D721Med (cell line): Measurements from ENCODE around the gene EIF5.

Experiments used
- DNase-seq: peaks from one replicate; pipeline ENCODE4 v3.0.0; 2011; ENCODE audit warnings: low spot score; ENCODE audit not compliant: insufficient read length
- FAIRE-seq: peaks from 2 replicates; lab custom pipeline; 2011; peaks lifted over from hg19 to GRCh38; lab: Jason Lieb, UNC
- TF ChIP-seq, protein P1 (sequence below): IDR thresholded peaks from 2 replicates; pipeline ENCODE4 v1.5.1; 2012; ENCODE audit warnings: mild to moderate bottlenecking, control low read depth; ENCODE audit not compliant: insufficient read depth; ENCODE audit errors: missing control alignments

EIF5 gene

DNA sequence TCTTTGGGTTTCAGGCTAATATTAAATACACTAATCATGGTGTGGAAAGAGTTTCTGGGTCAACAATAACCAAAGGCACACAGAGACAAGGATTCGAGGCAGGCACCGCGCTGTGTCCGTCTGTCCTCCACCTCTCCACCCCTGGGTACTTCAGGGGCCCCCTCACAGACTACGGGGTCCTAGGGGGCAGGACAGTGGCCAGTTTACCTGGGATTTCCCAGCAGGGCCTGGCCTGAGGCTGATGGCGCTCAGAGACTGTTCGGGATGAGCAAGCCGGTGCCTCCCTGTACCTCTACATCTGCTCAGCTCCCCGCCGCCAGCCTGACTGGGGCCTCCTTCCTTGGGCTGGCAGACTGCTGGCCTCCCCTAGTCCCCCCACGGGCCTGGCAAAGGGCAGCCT lies 18.1 kb upstream of the EIF5 start:
- TF ChIP-seq, protein P1, sequence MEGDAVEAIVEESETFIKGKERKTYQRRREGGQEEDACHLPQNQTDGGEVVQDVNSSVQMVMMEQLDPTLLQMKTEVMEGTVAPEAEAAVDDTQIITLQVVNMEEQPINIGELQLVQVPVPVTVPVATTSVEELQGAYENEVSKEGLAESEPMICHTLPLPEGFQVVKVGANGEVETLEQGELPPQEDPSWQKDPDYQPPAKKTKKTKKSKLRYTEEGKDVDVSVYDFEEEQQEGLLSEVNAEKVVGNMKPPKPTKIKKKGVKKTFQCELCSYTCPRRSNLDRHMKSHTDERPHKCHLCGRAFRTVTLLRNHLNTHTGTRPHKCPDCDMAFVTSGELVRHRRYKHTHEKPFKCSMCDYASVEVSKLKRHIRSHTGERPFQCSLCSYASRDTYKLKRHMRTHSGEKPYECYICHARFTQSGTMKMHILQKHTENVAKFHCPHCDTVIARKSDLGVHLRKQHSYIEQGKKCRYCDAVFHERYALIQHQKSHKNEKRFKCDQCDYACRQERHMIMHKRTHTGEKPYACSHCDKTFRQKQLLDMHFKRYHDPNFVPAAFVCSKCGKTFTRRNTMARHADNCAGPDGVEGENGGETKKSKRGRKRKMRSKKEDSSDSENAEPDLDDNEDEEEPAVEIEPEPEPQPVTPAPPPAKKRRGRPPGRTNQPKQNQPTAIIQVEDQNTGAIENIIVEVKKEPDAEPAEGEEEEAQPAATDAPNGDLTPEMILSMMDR: no peak
- FAIRE-seq (no peak), DNase-seq (no peak)

DNA sequence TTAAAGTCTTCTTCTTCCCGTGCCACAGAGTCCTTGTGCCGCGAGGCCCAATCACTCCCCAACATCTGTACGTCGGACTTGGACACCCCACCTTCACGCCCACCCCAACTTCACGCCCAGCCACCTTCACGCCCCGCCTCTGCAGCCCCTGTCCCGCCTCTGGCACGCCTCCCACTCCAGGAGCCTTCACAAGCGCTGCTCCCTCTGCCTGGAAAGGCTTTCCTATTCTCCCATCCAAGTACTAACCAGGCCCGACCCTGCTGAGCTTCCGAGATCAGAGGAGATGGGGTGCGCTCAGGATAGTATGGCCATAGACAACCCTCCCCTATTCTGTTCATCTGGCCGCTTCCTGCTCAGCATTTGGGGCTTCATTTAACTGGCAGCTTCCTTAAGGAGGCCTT lies 17.3 kb upstream of the EIF5 start:
- DNase-seq (no peak), FAIRE-seq (no peak)
- TF ChIP-seq, protein P1: no peak

DNA sequence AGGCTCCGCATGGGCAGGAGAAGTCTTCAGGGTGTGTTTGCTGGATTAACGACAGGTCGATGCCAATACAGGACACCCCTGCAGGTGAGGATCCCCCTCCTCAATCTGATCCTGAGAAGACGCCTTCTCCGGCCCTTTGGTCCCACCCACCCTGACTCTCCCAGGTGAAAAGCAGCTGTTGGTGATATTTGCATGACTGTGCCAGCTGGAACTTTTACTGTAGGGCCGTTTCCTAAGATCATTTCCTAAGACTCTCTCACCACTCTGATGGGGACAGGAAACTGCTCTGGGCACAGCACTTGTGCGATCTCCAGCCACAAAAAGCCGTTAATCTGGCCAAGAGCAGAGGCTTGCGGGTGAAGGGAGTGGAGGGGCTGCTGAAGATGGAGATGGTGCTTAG lies 16.8 kb upstream of the EIF5 start:
- FAIRE-seq: no peak
- TF ChIP-seq, protein P1: no peak
- no peak for DNase-seq

DNA sequence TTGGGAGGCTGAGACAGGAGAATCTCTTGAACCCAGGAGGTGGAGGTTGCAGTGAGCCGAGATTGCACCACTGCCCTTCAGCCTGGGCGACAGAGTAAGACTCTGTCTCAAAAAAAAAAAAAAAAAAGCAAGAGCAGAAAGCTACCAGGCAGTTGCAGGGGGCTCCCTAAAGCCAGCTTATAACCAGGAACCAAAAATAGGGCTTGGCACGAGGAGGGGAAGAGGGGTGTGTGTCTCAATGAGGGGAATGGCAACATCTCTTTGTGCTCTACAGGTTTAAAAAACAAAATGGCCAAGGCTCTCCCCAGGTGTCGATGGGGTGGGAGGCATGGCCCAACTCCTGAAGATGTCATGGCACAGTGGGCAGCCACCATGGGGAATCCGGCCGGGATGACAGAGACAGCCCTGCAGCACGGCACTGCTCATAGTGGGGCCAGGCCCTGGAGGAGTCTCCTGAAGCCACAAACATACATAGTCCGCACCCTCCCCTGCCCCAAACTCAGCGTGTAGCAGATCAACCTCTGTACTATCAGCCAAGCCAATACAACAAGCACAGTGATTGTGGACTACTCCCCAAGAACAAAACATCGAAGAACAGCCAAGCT lies 16.0 kb upstream of the EIF5 start:
- TF ChIP-seq, protein P1: no peak
- DNase-seq: no peak
- FAIRE-seq: no peak

DNA sequence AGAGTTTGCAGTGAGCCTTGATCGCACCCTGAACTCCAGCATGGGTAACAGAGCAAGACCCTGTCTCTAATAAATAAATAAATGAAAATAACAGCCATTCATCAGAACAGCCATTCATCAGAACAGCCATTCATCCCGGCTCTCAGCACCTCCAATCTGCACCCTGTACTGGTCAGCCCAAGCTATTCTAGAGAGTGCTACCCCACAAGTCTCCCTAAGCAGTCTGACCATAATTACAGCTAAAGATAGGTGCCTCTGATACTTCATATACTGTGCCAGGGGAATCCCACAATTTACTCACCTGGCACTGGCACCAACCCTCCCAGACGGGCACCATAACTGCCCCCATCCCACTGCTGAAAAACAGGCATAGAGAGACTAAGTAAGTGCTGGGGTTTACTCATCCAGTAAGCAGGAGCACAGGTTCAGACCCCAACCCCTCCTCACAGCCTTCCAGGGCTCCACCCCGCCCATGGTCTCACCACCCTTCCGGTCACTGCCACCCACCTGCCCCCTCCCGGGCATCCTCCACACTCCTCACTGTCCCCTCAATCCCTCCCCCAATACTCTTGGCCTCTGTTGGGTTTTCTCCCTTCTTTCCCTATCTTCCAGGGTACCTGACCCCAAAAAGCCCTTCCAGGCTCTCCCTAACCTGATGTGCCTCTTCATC lies 15.2 kb upstream of the EIF5 start:
- DNase-seq (no peak), FAIRE-seq (no peak)
- TF ChIP-seq, protein P1: no peak

DNA sequence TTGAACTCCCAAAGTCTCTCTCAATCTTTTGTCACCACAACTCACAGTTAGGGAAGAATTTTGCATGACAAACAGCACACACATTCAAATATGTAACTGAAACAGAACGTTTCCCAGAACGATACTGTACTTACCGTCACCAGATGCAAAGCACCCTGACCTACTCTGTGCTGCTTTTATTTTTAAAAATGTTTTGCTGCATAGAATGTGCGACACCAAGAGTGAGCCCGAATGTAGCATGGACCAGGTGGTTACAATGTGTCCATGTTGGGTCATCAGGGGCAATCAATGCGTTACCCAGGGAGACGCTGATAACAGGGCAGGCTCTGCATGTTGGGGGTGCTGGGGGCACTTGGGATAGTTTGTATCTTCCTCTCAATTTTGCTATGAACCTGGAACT lies 14.6 kb upstream of the EIF5 start:
- FAIRE-seq (no peak), DNase-seq (no peak)
- TF ChIP-seq, protein P1: no peak

DNA sequence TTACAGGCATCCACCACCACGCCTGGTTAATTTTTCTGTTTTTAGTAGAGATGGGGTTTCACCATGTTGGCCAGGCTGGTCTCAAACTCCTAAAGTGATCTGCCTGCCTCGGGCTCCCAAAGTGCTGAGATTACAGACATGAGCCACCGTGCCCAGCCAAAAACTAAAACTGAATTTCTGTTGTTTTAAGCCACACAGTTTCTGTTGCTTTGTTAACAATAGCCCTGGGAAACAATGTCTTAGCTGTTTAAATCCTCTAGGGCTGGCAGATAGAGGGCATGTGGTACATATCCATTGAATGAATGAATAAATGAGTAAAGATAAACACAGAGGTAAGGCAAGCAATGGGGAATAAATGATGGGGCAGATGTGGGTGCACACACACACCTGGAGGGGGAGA lies 8.0 kb upstream of the EIF5 start:
- FAIRE-seq (no peak), DNase-seq (no peak)
- TF ChIP-seq, protein P1: no peak
